Hematopoietic multipotent progenitor cell treated with erythropoietin and hydrocortisone succinate and interleukin-3 and kit ligand, for 8 days (in vitro differentiated cells): ENCODE data around the gene ATP2B1.

Source experiments
- DNase-seq: peaks from one replicate; pipeline ENCODE4 v3.0.0-alpha.2; 2015

The ATP2B1 gene

DNA sequence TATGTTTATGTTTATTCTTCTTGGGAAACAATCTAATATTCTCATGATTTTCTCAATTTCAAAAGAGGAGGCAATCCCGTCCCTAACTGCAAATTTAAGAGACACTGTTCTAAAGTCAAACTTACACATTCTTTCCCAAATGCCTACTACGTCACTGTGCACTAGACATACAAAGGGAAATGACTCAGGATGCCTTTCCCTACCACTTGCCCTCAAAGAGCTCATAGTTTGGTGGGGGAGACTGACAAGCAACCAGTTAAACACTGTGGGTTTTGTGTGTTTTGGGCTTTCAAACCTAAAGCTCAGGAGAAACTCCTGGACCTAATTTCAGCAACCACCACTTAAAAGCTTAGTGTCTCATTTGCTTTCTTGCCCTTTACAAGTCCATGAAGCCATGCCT lies 58.4 kb downstream of the ATP2B1 start:
- DNase-seq, result no peak

DNA sequence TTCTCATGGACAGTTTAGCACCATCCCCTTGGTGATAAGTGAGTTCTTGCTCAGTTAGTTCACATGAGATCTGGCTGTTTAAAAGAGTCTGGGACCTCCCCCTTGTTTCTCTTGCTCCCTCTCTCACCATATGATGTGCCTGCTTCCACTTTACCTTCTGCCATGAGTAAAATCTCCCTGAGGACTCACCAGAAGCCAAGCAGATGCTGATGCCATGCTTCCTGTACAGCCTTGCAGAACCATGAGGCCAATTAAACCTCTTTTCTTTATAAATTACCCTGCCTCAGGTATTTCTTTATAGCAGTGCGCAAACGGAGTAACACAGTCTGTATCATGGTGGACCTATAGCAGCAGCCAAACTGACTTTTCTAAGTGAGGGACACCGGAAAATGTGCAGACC lies 58.8 kb downstream of the ATP2B1 start:
- DNase-seq, result no peak

DNA sequence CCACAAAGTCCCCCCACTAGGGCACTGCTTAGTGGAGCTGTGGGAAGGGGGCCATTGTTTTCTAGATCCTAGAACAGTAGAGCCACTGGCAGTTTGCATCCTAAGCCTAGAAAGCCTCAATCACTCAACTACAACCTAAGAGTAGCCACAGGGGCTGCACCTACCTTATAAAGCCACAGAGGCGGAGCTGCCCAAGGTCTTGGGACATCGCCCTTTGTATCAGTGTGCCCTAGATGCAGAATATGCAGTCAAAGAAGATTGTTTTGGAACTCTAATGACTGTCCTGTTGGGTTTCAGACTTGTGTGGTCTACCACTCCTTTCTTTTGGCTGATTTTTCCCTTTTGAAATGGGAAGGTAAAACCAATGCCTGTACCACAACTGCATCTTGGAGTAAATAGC lies 59.5 kb downstream of the ATP2B1 start:
- DNase-seq, result peak; percentile 16

DNA sequence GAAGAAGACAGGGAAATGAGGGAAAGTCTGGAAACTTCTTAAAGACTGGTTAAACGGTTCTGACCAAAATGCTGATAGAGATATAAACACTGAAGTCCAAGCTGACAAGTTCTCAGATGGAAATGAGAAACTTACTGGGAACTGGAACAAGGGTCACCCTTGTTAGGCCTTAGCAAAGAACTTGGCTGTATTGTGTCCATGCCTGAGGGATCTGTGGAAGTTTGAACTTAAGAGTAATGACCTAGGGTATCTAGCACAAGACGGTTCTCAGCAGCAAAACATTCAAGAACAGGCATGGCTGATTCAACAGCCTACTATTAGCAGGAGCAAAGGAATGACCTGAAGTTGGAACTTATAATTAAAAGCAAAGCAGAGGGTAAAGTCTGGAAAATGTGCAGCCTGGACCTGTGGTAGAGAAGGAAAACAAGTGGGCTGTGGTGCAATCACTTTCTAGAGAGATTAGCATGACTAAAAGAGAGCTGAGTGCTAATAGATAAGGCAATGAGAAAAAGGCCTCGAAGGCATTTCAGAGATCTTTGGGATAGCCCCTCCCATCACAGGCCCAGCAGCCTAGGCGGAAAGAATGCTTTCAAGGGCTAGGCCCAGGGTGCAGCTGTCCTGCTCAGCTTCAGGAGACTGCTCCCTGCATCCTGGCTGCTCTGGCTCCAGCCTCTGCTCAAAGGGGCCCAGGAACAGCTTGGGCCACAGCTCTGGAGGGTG lies 60.3 kb downstream of the ATP2B1 start:
- DNase-seq, result peak; percentile 88

DNA sequence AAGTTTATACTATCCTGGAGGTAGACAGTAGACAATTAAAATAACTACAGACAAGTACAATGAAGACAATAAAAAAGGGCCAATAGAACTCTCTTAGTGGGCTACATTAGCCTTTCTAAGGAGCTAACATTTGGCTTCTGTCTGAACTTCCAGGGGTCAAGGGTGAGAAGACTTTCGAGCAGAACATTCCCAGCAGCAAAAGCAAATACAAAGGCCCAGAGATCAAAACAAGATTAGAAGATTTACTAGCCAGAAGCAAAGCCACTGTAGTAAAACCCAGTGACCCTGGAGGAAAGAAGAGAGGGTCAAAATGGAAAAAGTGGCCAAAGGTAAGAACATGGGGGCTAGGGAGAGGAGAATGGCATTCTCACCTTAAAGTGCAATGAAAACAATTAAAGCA lies 63.2 kb downstream of the ATP2B1 start:
- DNase-seq, result no peak

DNA sequence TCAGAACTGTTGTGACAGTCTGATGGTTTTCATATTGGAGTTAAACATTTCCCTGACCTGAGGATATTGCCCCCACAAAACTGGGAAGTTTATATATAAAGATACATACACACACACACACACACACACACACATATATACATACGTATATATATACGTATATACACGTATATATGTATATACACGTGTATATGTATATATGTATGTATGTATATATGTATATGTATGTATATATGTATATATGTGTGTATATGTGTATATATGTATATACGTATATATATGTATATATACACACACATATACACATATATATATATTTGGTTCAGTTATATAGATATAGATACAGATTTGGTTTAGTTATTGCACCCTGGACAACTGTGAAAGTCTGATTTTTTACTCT lies 65.7 kb downstream of the ATP2B1 start:
- DNase-seq, result no peak

DNA sequence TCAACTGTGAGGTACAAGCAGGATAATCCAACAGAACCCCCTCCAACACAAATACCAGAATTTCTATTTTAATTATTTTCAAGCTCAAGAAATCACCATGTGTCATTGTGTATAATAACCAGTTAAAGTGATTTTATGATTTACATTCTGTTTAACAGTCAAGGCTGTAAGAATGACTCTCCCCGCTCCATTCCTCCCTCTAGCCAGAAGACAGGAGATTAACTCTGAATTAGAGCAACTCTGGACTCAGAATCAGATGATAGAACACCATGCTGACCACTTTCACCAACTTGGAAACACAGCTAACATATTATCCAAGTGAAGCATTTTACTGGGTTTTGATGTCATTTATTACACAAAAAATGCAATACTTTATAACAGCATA lies 71.9 kb downstream of the ATP2B1 start:
- no peak for DNase-seq

DNA sequence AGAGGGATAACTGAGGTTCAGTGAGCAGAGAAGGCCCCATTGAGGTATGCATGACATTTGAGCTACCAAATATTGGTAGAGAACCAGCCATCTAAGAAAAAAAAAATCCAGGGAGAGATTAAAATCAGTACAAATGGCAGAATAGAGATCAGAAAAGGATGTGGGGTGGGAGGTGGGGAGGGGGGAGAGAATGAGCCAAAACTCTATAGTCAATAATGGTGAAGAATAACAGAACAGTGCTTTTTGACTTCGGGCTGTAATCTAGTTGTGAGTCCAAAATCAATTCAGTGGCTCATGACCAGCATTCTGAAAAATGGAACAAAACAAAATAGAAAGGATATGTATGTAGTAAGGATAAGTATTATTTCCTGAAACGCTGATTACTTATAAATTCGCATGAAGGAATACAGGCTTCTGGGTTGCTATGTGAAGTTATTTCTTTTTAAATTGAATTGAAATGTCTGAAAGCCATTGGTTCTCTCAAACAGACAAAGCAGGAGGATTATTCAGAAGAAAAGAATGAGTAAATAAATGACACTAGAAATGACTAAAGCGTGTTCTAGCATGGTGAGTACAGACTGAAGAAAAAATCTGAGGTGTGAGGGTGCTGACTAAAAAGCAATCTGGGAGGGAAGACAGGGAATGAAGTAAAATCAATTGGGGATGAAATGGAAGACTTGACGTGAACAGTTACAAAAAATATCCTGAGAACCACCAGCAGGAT lies 72.4 kb downstream of the ATP2B1 start:
- DNase-seq, result no peak

DNA sequence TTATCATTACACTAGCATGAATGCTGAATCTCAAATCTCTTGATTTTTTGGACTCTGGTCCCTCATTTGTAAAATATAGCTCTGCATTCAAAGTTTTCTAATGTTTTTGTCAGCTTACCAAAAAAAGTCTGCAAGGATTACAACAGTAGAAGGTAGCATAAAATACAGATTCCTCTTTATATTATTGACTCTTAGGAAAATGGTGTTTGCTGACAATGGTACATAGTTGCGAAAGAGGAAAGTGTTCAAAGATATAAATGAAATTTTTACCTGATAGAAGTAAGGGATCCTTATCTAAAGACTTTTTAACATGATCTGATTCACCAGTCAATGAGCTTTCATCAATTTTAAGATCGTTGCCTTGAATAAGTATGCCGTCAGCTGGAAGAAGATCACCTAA lies 74.1 kb downstream of the ATP2B1 start:
- no peak for DNase-seq

DNA sequence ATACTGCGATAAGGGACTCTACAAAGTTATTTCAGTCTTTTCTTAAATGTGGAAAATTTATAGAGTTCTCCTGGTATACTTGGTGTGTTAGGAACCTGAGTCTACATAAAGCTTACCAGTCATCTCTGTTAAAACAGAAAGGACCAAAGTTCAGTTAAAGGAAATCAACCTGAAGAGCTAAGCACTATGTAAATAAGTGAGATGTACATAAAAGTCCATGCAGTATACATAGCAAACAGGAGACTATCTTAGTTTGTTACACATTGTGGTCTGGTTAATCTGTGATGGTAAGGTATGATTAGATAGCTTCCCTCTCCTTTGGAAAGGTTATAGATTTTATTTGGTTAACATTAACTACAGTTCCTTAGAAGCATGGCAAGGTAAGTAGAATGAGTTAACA lies 75.9 kb downstream of the ATP2B1 start:
- no peak for DNase-seq

DNA sequence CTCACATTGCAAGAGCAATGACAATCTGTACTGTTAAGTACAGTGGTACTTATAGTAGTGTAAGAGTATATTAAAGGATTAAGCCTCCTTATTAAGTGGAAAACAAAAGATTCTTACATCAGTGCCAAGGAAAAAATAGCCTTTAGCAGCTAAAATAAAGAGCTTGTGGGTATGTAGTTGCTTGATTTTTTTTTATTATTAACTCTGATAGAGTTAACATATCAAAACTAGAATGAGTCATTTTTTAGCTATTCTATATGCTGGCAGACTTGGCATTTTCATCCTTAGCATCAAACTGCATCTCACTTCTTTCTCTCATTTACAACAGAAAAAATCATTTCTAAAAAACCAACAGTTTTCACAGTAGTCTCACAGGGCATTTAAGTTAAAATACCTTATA lies 86.5 kb downstream of the ATP2B1 start:
- no peak for DNase-seq

DNA sequence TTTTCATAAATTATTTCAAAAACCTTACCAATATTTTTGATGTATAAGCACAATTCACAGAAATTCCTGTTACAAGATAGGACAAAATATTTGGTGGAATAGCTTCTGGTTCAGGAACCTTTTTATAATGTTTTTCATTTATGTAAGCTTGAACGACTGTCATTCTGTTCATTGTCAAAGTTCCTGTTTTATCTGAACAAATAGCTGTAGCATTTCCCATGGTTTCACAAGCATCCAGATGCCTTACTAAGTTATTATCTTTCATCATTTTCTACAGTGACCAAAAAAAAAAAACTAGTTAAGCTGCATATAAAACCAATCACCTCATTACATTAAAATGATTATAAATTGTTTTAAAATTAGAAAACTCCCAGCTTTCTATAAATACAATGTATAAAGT lies 87.1 kb downstream of the ATP2B1 start:
- DNase-seq, result no peak

DNA sequence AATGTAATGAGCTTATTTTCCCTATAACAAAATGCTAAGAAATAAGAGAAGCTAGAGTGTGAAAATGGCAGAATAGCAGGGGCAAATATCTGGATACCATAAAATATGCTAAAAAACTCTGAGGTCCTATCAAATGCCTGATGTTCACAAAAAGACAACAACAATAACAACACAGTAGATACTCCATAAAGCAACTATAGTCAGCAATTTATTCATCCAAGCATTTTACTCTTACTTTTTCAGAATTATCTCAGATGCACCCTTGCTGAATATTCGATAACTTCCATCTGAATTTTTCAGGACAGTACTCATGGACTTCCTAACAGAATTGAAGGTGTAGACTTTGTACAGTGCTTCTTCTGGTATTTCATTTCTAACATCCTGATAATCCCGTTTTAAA lies 88.9 kb downstream of the ATP2B1 start:
- no peak for DNase-seq

DNA sequence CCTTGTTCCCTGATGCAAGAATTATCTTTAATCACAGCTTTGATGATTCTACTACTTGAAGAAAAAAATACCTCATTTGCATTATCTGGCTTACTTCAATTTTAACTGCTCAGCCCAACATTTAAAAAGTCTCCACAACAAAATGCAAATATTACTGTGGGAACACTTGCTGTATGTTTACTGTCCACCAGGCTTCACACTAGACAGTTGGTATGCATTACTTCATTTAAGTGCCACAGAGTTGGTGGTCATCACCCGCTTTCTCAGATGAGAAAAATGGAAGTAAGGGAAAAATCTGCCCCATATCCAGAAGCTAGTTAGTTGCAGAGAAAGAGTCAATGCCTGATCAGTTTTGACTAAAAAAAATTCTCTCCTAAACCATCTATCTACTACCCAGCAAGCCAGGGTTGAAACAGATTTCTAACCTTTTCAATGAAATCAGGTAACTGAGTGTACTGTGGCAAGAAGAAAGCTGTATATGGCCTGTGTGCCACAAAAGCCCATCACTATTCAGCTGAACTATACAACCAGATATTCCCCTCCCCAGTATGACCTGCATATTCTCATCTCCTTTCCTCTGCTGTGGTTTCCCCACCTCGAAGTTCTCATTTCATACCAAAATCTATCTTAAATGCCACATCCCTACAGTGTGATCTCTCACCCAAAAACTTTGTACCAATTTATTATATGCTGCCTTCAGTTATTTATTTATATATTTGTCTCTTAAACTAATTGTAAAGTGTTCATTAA lies 90.3 kb downstream of the ATP2B1 start:
- no peak for DNase-seq

DNA sequence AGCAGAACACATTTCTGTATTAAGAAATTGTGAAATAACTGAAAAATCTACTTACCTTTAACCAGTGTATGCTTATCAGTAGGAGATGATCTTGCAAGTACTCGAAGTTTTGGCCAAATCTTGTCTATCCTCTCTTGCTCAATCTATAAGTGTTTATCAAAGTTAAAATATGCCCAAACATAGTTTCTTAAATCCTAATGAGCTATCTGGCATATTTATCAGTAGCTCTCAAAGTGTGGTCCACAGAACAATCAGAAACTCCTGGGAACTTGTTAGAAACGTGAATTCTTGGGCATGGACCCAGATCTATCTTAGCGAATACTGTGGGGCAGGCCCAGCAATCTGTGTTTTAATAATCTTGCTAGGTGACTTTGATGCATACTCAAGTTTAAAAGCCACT lies 98.3 kb downstream of the ATP2B1 start:
- no peak for DNase-seq

DNA sequence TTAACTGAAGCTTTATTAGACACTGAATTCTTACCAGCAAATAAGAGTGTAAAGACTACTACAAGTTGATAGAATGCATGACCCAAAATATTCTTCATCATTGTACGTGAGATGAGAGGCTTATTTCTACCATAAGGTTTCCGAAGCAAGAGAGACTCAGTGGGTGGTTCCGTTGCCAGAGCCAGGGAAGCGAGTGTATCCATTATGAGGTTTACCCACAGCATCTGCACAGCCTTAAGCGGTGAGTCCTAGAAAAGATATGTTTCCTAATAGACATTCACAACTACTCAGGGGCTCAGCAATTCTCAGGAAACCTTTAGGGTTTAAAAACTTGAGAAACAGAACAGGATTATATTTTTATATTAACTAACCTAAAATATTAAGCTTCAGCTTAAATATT lies 105.0 kb downstream of the ATP2B1 start:
- no peak for DNase-seq

DNA sequence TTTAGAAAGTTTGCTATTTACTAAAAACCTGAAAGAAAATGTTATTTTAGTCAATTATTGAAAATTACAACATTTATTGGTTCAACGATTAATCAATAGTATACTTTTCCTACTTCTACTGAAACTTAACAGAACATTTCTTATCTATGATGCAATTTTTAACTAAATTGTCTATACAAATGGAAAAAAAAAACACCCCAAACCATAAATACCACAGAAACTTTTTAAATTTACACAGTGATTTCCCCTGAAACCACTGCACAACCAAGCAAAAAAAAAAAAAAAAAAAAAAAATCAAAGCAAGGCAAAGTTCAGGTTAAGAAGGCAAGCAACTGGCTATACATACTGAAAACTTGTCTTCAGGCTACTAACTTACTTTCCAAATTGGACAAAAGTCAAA lies 110.9 kb downstream of the ATP2B1 start:
- no peak for DNase-seq

DNA sequence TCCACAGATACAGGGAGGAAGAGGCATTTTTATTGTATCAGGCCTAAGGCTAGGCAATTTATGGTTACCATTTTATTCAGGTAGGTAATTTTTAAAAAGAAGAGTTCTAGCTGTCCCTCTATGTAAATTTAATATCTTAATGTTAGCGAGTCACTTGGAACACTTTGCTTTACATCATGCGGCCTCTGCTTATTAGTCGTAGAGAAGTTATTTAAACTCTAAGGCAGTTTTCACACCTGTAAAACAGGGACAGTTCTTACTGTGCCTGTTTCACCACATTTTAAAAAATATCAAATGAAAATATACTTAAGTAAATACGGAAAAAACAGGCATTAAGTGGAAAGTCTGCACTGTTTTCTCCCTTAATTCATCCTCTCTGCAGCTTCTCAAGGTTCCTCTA lies 111.4 kb downstream of the ATP2B1 start:
- DNase-seq, result no peak

DNA sequence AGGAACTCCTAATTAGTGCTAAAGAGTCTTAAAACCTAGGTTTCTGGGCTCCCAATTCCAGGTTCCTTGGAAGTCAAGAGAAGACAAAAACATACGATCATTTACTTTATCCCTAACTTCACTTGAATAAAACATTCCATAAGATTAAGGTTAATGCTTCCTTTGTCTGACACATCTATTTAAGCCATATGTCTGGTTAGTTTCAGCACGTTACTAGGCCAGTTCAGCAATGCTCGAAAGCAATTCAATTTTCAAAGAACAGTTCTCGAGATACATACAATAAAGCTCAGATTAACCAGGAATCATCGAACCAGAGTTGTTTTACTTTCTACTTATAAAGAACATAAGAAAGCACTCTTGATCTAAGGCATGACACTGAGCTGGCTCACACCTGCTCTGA lies 114.8 kb downstream of the ATP2B1 start:
- no peak for DNase-seq

DNA sequence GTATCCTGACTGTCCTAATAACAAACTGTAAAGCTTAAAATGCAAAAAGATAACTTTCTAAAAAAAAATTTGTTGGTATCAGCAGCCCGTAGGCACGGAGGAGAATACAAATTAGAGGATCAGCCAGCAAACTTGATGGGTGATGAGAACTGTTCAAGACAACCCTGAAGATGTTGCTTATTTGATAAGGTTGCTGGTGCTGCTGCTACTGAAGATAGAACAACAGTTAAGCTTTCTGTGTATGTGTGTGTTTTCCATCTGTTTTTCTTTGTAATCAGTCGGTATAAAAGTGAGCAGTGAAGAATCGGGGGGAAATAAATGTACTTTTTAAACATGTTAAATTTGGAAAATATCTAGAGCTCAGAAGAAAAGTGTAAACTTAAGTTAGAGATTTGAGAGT lies 115.4 kb downstream of the ATP2B1 start:
- peak; percentile 81 for DNase-seq

DNA sequence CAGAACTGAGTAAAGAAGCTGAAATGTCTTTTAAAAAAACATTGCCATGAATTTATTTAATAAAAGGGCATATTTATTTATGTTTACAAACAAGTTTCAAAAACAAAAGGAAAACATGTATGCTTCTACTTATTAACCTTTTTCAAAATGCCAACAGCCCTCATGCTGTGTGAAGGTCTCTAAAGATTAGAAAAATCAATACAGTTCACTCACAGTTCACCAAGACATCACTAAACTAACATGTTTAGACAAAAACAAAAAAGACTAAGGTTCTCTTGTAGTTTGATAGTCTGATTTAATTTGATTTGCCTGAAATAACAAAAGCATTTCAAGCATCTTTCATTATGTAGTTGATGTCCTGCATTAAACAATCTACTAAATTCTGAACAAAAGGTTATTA lies 118.9 kb downstream of the ATP2B1 start:
- no peak for DNase-seq

DNA sequence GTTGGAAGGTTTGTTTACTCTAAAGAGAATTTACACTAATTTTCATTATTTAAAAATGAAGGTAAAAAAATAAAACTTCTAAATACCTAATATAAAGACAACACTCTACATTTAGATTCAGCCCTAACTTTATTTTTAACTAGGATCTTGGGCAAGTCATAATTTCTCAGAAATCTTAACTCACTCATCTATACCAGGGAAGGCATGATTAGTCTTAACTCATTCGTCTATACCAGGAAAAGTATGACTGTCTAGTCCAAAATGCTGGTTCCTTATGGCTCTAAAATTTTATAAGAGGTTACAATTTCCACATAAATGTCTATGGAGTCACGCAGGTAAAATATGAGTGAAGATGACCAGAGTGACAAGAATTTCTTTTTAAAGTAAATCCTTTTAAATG lies 130.1 kb downstream of the ATP2B1 start:
- DNase-seq, result no peak

DNA sequence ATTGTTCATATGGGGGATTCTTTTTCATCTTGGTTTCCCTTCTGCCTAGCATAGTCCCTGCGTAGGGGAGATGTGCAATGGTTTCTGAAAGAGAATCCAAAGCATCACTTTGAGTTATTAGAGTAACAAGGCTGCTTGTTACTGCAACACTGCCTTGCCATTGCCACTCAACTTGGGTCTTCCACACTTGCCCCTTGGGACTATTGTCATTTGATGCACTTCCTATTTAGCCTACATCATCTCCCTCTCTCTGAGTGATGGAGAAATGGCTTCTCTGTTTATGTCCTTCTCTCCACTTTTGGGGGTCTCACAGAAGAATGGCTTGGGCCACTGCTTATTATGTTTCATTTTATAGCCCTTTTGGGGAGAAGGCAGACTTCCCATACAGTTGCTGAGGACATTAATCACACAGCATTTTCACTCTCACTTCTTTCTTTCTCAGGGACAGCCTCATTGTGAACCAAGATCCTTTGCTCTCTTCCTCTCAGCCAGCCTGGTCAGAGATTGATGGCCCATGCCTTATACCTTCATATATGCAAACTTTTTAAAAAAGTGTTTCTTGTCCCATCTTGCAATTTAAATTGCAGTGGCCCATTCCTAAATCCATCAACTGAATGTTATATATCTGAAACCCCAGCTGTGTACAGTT lies 131.9 kb downstream of the ATP2B1 start:
- DNase-seq, result no peak

DNA sequence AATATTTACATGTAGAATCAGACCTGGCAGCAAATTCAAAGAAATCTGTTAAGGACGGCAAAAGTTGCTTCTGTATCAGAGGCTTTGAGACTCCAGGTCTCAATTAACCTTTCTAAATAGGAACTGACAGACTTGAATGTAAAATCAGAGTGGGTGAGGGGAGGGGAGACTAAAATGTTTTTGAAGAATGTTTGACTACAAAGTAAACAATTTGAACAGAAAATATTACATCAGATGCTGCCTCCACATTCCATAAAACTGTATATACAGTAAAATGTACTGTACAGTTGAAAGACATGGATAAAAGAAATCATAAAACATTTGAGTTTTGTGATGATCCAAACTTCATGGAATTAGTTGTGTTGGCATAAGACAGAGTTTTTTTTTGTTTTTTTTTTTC lies 133.3 kb downstream of the ATP2B1 start:
- DNase-seq, result no peak
